Measurements from ENCODE around the gene GDF15. TPM values are rescaled to one million over a fixed set of nuclear protein-coding genes. Genes with fewer than 3 reads are reported as not detected.

Gene GDF15
- total RNA-seq, 1 experiment from 2014 or later: 1.4 TPM

GRCh38 chr19:18431351-18432197, 45.6 kb downstream of the GDF15 start:
- no peak for DNase-seq (ENCODE audit: low read depth)

- no peak for DNase-seq (ENCODE audit: low read depth)
Observed at GRCh38 chr19:18432275-18433014, 46.5 kb downstream of the GDF15 start.

GRCh38 chr19:18433015-18433691, 47.2 kb downstream of the GDF15 start:
- no peak for DNase-seq (ENCODE audit: low read depth)

GRCh38 chr19:18433735-18434398, 47.9 kb downstream of the GDF15 start:
- DNase-seq (ENCODE audit: low read depth): no peak

GRCh38 chr19:18434411-18435175, 48.6 kb downstream of the GDF15 start:
- DNase-seq (ENCODE audit: low read depth): no peak

- DNase-seq (ENCODE audit: low read depth): no peak
Observed at GRCh38 chr19:18435178-18435841, 49.4 kb downstream of the GDF15 start.

- no peak for DNase-seq (ENCODE audit: low read depth)
Observed at GRCh38 chr19:18435842-18436670, 50.1 kb downstream of the GDF15 start.

- DNase-seq (ENCODE audit: low read depth): peak; percentile 78
Observed at GRCh38 chr19:18436671-18437490, 50.9 kb downstream of the GDF15 start.

GRCh38 chr19:18437491-18438330, 51.8 kb downstream of the GDF15 start, which contains the start of gene ISYNA1:
ISYNA1 (minus strand) TSS chr19:18438133; CDS start chr19:18437979, 154 bp downstream.
- DNase-seq (ENCODE audit: low read depth): no peak

GRCh38 chr19:18438331-18439024, 52.5 kb downstream of the GDF15 start:
- peak; percentile 57 for DNase-seq (ENCODE audit: low read depth)

Other genes with a start within 250 kb of the GDF15 start
- gene PIK3R2, start 233.0 kb upstream of the GDF15 start, total RNA-seq (2014; rRNA removed; shearing (Covaris generic)): 11.3 and 11.7 TPM in 2 replicates
- 56.0 and 69.6 TPM in 2 replicates for gene IFI30, start 212.3 kb upstream of the GDF15 start, total RNA-seq (2014; rRNA removed; shearing (Covaris generic))
- gene MPV17L2, start 192.9 kb upstream of the GDF15 start, total RNA-seq (2014; rRNA removed; shearing (Covaris generic)): 18.6 and 23.5 TPM in 2 replicates
- gene RAB3A, start 182.1 kb upstream of the GDF15 start, total RNA-seq (2014; rRNA removed; shearing (Covaris generic)): 1.7 and 3.6 TPM in 2 replicates
- gene PDE4C, start 159.7 kb upstream of the GDF15 start, total RNA-seq (2014; rRNA removed; shearing (Covaris generic)): 0.10 and 0.60 TPM in 2 replicates
- gene IQCN, start 111.7 kb upstream of the GDF15 start, total RNA-seq (2014; rRNA removed; shearing (Covaris generic)): 0.29 and 0.36 TPM in 2 replicates
- gene JUND, start 104.5 kb upstream of the GDF15 start, total RNA-seq (2014; rRNA removed; shearing (Covaris generic)): 22.0 and 60.8 TPM in 2 replicates
- 385 and 496 TPM in 2 replicates for gene LSM4, start 63.1 kb upstream of the GDF15 start, total RNA-seq (2014; rRNA removed; shearing (Covaris generic))
- gene PGPEP1, start 45.6 kb upstream of the GDF15 start, total RNA-seq (2014; rRNA removed; shearing (Covaris generic)): 10.7 and 11.9 TPM in 2 replicates
- gene LRRC25, start 11.5 kb downstream of the GDF15 start, total RNA-seq (2014; rRNA removed; shearing (Covaris generic)): not detected in 2 replicates
- gene SSBP4, start 33.2 kb downstream of the GDF15 start, total RNA-seq (2014; rRNA removed; shearing (Covaris generic)): 25.1 and 38.9 TPM in 2 replicates
- gene ISYNA1, start 52.0 kb downstream of the GDF15 start, total RNA-seq (2014; rRNA removed; shearing (Covaris generic)): 9.9 and 20.9 TPM in 2 replicates
- 6.5 and 7.2 TPM in 2 replicates for gene ELL, start 135.9 kb downstream of the GDF15 start, total RNA-seq (2014; rRNA removed; shearing (Covaris generic))
- gene FKBP8, start 157.4 kb downstream of the GDF15 start, total RNA-seq (2014; rRNA removed; shearing (Covaris generic)): 172 and 199 TPM in 2 replicates
- 159 TPM in 2 replicates for gene KXD1, start 171.7 kb downstream of the GDF15 start, total RNA-seq (2014; rRNA removed; shearing (Covaris generic))
- 1,359 and 2,003 TPM in 2 replicates for gene UBA52, start 185.7 kb downstream of the GDF15 start, total RNA-seq (2014; rRNA removed; shearing (Covaris generic))
- gene REX1BD, start 202.6 kb downstream of the GDF15 start, total RNA-seq (2014; rRNA removed; shearing (Covaris generic)): 84.0 and 117 TPM in 2 replicates
- 2.0 and 2.8 TPM in 2 replicates for gene CRLF1, start 220.6 kb downstream of the GDF15 start, total RNA-seq (2014; rRNA removed; shearing (Covaris generic))
- not detected in 2 replicates for gene TMEM59L, start 226.7 kb downstream of the GDF15 start, total RNA-seq (2014; rRNA removed; shearing (Covaris generic))

Data from RPMI7951 (cell line).